ENCODE data around the gene EBLN2.

- TF ChIP-seq, protein P1, sequence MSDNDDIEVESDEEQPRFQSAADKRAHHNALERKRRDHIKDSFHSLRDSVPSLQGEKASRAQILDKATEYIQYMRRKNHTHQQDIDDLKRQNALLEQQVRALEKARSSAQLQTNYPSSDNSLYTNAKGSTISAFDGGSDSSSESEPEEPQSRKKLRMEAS (IDR thresholded peaks at IDR 0.05; ENCODE audit: insufficient read depth, insufficient read length) = no peak
- TF ChIP-seq POLR2A (IDR thresholded peaks at IDR 0.05; ENCODE audit: low read depth, low read length) (no peak), JUN (IDR thresholded peaks at IDR 0.05; ENCODE audit: borderline replicate concordance, insufficient read depth, insufficient read length, low read depth) (no peak), POLR2AphosphoS5 (IDR thresholded peaks at IDR 0.05; ENCODE audit: insufficient read depth, low read depth, low read length) (no peak), EZH2 (IDR thresholded peaks at IDR 0.05; ENCODE audit: borderline replicate concordance, low read depth, low read length, severe bottlenecking) (no peak), FOS (IDR thresholded peaks at IDR 0.05; ENCODE audit: borderline replicate concordance, insufficient read depth, low read length) (no peak), GATA2 (IDR thresholded peaks at IDR 0.05; ENCODE audit: insufficient read depth, insufficient read length, low read depth, low read length) (no peak), MYC (IDR thresholded peaks at IDR 0.05; ENCODE audit: low read depth, low read length) (no peak)
- TF ChIP-seq, protein P2, sequence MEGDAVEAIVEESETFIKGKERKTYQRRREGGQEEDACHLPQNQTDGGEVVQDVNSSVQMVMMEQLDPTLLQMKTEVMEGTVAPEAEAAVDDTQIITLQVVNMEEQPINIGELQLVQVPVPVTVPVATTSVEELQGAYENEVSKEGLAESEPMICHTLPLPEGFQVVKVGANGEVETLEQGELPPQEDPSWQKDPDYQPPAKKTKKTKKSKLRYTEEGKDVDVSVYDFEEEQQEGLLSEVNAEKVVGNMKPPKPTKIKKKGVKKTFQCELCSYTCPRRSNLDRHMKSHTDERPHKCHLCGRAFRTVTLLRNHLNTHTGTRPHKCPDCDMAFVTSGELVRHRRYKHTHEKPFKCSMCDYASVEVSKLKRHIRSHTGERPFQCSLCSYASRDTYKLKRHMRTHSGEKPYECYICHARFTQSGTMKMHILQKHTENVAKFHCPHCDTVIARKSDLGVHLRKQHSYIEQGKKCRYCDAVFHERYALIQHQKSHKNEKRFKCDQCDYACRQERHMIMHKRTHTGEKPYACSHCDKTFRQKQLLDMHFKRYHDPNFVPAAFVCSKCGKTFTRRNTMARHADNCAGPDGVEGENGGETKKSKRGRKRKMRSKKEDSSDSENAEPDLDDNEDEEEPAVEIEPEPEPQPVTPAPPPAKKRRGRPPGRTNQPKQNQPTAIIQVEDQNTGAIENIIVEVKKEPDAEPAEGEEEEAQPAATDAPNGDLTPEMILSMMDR (IDR thresholded peaks at IDR 0.05; ENCODE audit: extremely low read depth in 1 of 2, insufficient read depth in 1 of 2, low read depth in 1 of 2, low read length in 2 of 2) = no peak
These were observed 47.3 kb downstream of the EBLN2 start for GRCh38 chr3:73108750-73109149.
